NCI-H1436 treated with DMSO at 0.1 percent for 48 hours (cell line): ENCODE results near the gene PYGO2.

Experiments used
- DNase-seq: peaks from one replicate; lab custom pipeline; 2025; lab: John Stamatoyannopoulos, UW

The PYGO2 gene

DNA sequence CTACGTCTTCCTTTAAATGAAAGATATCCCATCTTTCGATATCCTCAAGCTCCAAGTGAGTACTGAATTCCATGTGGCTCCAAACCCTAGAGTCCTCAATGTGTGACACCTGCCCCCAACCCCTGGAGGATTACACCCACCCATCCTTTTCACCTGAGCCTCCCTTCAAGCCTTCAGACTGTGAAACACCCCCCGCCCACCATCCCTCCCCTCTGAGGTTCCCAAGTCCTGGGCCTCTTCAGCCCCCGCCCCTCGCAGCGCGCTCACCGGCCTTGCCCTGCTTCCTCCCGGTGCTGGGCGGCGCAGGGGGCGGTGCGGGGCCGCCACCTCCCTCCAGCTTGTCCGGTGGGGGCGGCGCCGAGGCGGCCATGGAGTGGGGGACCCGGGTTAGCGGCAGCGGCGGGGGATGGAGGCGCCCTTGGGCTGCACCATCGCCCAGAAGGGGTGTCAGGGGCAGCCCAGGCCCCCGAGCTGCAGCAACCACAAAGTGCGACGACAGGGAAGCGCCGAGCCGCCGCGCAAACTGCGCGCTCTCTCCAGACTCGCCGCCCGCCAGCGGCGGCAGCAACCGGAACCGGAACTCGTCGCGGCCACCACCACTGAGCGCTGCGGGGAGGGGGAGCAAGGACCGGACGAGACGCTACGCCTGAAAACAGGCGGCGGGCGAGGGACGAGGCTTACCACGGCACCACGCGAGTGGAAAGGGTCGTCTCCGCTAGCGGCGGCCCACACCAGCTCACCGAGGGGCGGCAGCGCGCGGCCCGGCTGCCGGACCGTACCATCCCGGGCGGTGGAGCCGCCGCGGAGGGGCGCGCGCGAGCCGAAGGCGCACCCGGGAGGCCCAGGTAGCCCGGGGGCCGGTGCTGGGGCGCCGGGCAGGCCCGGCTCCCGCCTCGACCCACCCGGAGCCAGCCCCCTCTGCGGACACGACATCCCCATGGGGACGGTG lies at the start of gene PYGO2:
PYGO2 (minus strand) TSS at position 576 of the 949 bp plus-strand sequence; CDS start at position 370, 206 bp downstream.
- DNase-seq = no peak

DNA sequence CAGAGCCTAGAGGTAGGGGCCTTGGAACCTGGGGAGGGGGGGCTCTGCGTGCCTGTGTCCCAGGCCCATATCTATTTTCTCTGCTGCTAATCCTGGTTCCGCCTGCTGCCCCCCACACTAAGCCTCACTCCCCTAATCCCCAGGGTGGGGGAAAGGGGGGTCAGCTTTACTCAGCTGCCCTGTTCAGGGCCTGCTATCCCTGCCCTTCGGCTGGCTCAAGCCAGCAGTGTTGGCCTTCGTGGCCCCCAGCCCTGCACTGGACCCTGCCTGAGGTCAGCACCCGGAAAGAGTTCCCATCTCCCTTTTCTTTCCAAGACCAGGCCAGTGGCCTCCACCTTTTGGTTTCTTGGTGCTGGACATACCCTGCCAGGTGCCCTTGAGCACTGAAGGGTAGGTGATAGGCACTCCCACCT lies 49.4 kb upstream of the PYGO2 start:
- DNase-seq = no peak

GRCh38 chr1:155010211-155010918 lies 48.8 kb upstream of the PYGO2 start:
- no peak for DNase-seq

DNA sequence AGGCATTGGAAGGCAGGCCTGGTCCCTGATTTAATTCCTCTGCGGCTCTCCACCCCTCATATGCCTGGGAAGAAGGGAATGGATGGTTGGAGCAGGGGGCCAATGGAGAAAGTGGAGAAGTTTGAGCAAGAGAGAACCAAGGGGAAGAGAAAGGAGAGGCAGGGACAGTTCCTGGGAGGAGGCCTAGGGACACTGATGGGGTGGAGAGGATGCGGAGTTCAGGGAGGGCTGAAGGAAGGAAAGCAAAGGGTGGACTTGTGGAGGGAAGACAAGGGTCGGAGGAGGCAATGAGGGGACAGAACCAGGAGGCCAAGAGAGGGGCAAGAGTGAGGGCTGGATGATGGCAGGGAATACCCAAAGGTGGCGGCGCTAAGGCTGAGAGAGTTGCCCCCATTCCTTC lies 48.2 kb upstream of the PYGO2 start:
- no peak for DNase-seq

DNA sequence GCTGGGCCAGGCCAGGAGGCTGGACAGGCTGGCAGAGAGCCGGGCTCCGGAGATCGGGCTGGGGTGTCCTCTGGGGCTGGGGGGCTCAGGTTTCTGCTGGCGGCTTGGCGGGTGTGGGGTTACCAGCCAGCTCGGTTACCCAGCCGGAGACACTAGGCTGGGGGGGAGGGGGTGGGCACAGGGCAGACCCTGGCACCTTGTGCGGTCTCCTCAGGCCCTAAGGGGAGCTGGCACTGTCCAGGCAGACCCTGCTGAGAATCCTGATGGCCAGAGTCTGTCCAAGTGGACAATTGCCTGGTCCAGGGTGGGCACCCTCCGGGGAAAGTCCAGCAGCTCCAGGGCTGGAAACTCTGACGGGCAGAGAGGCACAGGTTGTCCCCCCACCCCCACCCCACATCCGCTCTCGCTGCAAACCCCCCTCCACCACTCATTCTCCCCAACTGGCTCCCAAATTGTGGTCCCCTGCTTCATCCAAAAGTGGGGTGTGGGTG lies 47.7 kb upstream of the PYGO2 start:
- no peak for DNase-seq

GRCh38 chr1:155008015-155008941 lies 46.7 kb upstream of the PYGO2 start:
- DNase-seq = no peak

- no peak for DNase-seq
Measured at GRCh38 chr1:155007251-155007828, 45.8 kb upstream of the PYGO2 start.

- DNase-seq = no peak
Measured at GRCh38 chr1:155006601-155007101, 45.1 kb upstream of the PYGO2 start.

GRCh38 chr1:155005076-155006011 lies 43.8 kb upstream of the PYGO2 start:
- DNase-seq = no peak

GRCh38 chr1:155004352-155005075 lies 42.9 kb upstream of the PYGO2 start:
- no peak for DNase-seq

- no peak for DNase-seq
Measured at GRCh38 chr1:155003766-155004351, 42.3 kb upstream of the PYGO2 start.

DNA sequence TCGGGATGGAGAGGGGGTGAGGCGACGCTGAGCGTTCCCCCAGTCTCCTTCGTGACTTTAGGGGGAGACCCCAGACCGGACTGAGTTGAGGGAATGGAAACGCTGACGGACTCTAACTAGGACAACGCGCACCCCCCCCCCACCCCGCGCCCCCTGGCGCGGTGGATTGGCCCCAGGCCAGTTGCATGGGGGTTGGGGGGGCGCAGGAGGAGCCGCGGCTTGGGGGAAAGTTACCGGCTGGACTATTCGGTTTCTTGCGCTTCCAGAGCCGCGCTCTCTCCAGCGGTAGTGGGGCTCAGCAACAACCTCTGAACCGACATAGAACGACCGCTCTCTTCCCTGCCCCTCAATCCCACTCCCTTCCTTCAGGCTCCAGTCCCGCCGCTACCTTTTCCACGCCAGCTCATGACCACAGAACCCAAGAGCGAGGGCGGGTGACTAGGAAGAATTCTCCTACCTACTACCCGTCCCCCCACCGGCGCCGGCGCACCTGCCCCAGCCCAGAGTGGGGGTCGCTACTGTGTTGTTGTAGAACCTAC lies 41.7 kb upstream of the PYGO2 start:
- DNase-seq = no peak

DNA sequence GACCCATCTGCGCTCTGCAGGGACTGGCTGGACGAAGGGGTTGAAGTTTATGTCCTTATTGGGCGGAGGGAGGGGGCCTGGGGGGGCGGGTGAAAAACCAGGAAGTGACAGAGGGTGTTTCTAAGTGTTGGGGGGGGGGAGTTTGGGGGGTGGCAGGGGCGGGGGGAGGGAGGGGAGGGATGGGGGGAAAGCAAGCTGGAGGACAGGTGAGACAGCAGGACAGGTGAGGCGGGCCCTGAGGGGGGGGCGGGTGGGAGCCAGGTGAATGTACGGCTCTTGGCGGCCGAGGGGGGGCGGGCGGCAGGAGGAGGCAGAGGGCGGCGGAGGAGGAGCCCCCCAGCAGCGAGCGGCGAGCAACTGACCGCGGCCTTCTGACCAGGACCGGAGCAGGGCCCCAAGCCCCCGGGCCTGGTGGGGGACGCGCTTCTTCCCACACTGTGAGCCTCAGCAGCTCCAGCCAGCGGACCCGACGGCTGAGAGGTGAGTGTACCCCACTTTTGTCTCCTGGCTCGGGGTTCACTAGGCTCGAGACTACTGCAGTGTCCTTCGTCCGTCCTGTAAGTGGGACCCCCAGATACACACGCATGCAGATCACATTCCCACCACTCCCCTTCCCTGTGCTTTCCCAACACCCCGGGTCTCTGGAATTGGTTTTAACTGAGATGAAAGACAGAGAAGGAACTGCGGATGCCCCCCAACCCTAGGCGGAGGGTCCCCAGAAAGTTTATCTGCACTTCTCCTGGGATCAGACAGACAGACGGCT lies 41.1 kb upstream of the PYGO2 start, which contains the start of gene ZBTB7B:
ZBTB7B (plus strand) TSS at position 339 of the 763 bp plus-strand sequence. CDS start 11,859 bp downstream, outside the sequence.
- no peak for DNase-seq

GRCh38 chr1:155001675-155002463 lies 40.3 kb upstream of the PYGO2 start:
- DNase-seq = peak; percentile 90

DNA sequence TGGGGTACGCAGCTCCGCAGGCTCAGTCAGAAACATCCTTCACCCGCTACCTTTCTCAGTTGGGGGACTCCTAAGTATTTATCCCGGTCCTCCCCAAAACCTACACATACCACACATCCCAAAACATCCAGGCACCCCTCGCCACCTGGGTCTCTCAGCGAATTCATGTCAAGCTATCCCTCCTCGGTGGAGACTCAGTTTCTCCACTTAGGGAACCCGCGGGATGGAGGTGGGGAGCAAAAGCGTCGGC lies 39.8 kb upstream of the PYGO2 start:
- DNase-seq = no peak

- DNase-seq = peak; percentile 52
Measured at GRCh38 chr1:155000726-155001424, 39.3 kb upstream of the PYGO2 start.

GRCh38 chr1:155000411-155000725 lies 38.8 kb upstream of the PYGO2 start:
- DNase-seq = no peak
